ENCODE measurements around the gene NUP54.

NUP54 gene

DNA sequence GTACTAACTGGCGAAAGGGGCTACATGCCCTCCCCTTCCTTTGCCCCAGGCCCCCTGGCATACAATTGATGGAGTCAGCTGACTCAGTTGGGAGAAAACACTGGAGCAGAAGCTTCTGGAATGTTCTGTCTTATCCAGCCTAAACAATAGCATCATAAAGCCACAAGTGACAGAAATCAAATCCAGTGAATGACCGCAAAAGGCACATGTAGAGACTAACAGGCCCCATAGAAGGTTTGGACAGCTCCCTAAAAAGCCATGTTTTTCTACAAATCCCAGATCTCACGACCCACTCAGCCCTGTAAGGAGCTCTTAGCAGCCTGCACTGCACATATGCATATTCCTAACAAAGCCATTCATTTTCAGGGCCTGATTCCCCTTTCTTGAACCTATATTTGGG, 40.4 kb upstream of the NUP54 start:
- TF ChIP-seq EZH2 (optimal IDR thresholded peaks at IDR 0.05; ENCODE audit: low read depth, low read length) (no peak), EZH2phosphoT487 (IDR thresholded peaks at IDR 0.05; ENCODE audit: low read length) (no peak)
- TF ChIP-seq, protein P1, sequence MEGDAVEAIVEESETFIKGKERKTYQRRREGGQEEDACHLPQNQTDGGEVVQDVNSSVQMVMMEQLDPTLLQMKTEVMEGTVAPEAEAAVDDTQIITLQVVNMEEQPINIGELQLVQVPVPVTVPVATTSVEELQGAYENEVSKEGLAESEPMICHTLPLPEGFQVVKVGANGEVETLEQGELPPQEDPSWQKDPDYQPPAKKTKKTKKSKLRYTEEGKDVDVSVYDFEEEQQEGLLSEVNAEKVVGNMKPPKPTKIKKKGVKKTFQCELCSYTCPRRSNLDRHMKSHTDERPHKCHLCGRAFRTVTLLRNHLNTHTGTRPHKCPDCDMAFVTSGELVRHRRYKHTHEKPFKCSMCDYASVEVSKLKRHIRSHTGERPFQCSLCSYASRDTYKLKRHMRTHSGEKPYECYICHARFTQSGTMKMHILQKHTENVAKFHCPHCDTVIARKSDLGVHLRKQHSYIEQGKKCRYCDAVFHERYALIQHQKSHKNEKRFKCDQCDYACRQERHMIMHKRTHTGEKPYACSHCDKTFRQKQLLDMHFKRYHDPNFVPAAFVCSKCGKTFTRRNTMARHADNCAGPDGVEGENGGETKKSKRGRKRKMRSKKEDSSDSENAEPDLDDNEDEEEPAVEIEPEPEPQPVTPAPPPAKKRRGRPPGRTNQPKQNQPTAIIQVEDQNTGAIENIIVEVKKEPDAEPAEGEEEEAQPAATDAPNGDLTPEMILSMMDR (IDR thresholded peaks at IDR 0.05; ENCODE audit: low read length): no peak
- no peak for DNase-seq
- H3K9me3 ChIP-seq (replicated peaks; ENCODE audit: insufficient read depth, low read length): no peaks in the 10 kb centered on the region
- 0 out of 2 replicates have a peak, but pooled peaks cover 7% of the 10 kb centered on the region for H3K36me3 ChIP-seq (replicated peaks; ENCODE audit: insufficient read depth, low read length)
- H2AFZ ChIP-seq (ENCODE audit: low read length): no peak overlapping the region
- no peaks in the 10 kb centered on the region for H3K27me3 ChIP-seq (replicated peaks; ENCODE audit: insufficient read depth, low read length)
- no peaks in the 10 kb centered on the region for H3K4me1 ChIP-seq (ENCODE audit: low read length)
- no peaks in the 10 kb centered on the region for H3K9me2 ChIP-seq (replicated peaks; ENCODE audit: insufficient read depth, low read length)
- H3K4me2 ChIP-seq (ENCODE audit: low read depth, low read length): no peak overlapping the region
- H3K9ac ChIP-seq (ENCODE audit: low read length): no peak overlapping the region
- H3F3A ChIP-seq (ENCODE audit: insufficient read depth, low read length): no peaks in the 10 kb centered on the region
- H3K27ac ChIP-seq (ENCODE audit: low read length): no peak overlapping the region
- no peak overlapping the region for H3K4me3 ChIP-seq (ENCODE audit: low read length)
- H3K79me2 ChIP-seq (ENCODE audit: low read length): peaks cover 95% of the 10 kb centered on the region
- peaks cover 6% of the 10 kb centered on the region; the same call in 1 of the 2 replicates for H4K20me1 ChIP-seq (ENCODE audit: insufficient read depth, low read length)

DNA sequence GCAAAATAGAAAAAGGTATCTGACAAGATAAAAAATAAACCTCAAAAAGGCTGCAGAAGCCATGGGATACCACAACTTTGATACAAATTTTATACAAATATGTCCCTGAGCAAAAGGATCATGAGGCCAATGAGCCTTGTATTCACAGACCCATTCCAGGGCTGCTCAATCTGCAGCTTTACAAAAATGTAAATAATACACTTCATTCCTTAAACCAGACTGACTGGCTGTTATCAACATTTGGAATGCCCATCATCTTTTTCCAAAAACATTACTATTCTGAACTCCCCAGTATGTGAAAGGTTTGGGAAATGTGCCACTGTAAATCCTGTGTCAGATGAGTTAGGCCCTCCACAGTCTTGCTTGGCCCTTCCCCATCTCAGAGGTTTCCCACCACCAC, 40.0 kb upstream of the NUP54 start:
- no peaks in the 10 kb centered on the region for H3K4me1 ChIP-seq (ENCODE audit: low read length)
- no peaks in the 10 kb centered on the region for H3K27me3 ChIP-seq (replicated peaks; ENCODE audit: insufficient read depth, low read length)
- no peak overlapping the region for H2AFZ ChIP-seq (ENCODE audit: low read length)
- DNase-seq: no peak
- H3K4me2 ChIP-seq (ENCODE audit: low read depth, low read length): no peak overlapping the region
- H3K9me3 ChIP-seq (replicated peaks; ENCODE audit: insufficient read depth, low read length): no peaks in the 10 kb centered on the region
- no peak overlapping the region for H3K27ac ChIP-seq (ENCODE audit: low read length)
- H3K9me2 ChIP-seq (replicated peaks; ENCODE audit: insufficient read depth, low read length): no peaks in the 10 kb centered on the region
- H3K36me3 ChIP-seq (replicated peaks; ENCODE audit: insufficient read depth, low read length): 0 out of 2 replicates have a peak, but pooled peaks cover 7% of the 10 kb centered on the region
- peaks cover 6% of the 10 kb centered on the region; the same call in 1 of the 2 replicates for H4K20me1 ChIP-seq (ENCODE audit: insufficient read depth, low read length)
- TF ChIP-seq EZH2phosphoT487 (IDR thresholded peaks at IDR 0.05; ENCODE audit: low read length) (no peak), EZH2 (optimal IDR thresholded peaks at IDR 0.05; ENCODE audit: low read depth, low read length) (no peak)
- H3K4me3 ChIP-seq (ENCODE audit: low read length): no peak overlapping the region
- no peaks in the 10 kb centered on the region for H3F3A ChIP-seq (ENCODE audit: insufficient read depth, low read length)
- H3K9ac ChIP-seq (ENCODE audit: low read length): no peak overlapping the region
- H3K79me2 ChIP-seq (ENCODE audit: low read length): peaks cover 95% of the 10 kb centered on the region

DNA sequence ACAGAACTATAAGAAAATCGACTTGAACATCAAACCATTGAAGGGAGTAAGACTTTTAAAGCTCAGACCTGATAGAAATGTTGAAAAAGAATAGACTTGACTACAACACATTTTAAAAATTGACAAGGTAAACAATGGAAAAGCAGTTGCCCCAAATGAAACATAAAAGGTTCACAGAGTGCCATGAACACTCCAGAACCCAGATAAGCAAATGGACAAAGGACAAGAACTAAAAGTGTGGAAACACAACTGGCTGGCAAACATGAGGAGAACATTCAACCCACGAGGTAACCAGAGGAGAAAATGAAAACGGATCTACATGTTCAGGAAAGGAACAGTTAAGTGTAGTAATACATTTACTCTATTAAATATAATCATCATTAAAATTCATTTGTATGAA, 39.0 kb upstream of the NUP54 start:
- Histone ChIP-seq H4K20me1 (ENCODE audit: insufficient read depth, low read length) (peaks cover 6% of the 10 kb centered on the region; the same call in 1 of the 2 replicates), H3K9ac (ENCODE audit: low read length) (no peak overlapping the region), H3K4me1 (ENCODE audit: low read length) (no peaks in the 10 kb centered on the region), H3K36me3 (replicated peaks; ENCODE audit: insufficient read depth, low read length) (0 out of 2 replicates have a peak, but pooled peaks cover 4% of the 10 kb centered on the region), H3K79me2 (ENCODE audit: low read length) (peaks cover 94% of the 10 kb centered on the region), H3K4me3 (ENCODE audit: low read length) (no peak overlapping the region), H3K4me2 (ENCODE audit: low read depth, low read length) (no peak overlapping the region), H3K9me2 (replicated peaks; ENCODE audit: insufficient read depth, low read length) (no peaks in the 10 kb centered on the region), H3K27ac (ENCODE audit: low read length) (no peak overlapping the region), H3F3A (ENCODE audit: insufficient read depth, low read length) (no peaks in the 10 kb centered on the region), H3K27me3 (replicated peaks; ENCODE audit: insufficient read depth, low read length) (no peaks in the 10 kb centered on the region), H2AFZ (ENCODE audit: low read length) (no peak overlapping the region), H3K9me3 (replicated peaks; ENCODE audit: insufficient read depth, low read length) (no peaks in the 10 kb centered on the region)
- TF ChIP-seq EZH2 (optimal IDR thresholded peaks at IDR 0.05; ENCODE audit: low read depth, low read length): no peak
- TF ChIP-seq, protein P1 (IDR thresholded peaks at IDR 0.05; ENCODE audit: low read length): no peak
- no peak for TF ChIP-seq EZH2phosphoT487 (IDR thresholded peaks at IDR 0.05; ENCODE audit: low read length)
- DNase-seq: no peak

DNA sequence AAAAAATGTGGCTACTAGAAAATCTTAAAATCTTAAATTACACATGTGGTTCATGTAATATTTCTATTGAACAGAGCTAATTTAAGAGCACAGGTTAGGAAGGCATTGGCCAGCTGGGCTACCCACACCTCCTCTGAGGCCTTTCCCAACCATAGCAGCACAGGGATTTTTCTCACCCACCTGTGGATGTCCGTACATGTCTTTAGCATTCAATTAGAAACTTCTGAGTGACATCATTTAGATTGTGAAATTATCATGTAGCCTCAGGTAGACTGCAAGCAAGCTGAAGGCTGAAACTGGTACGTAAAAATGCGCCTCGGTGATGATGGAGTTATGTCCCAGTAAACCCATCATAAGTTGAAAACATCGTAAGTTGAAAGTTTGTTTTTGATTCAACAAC, 34.3 kb upstream of the NUP54 start:
- Histone ChIP-seq H3K79me2 (ENCODE audit: low read length) (peaks cover 83% of the 10 kb centered on the region), H3K9ac (ENCODE audit: low read length) (no peak overlapping the region), H3K27ac (ENCODE audit: low read length) (no peak overlapping the region), H3K4me2 (ENCODE audit: low read depth, low read length) (no peak overlapping the region), H3K27me3 (replicated peaks; ENCODE audit: insufficient read depth, low read length) (no peaks in the 10 kb centered on the region), H3K9me2 (replicated peaks; ENCODE audit: insufficient read depth, low read length) (no peaks in the 10 kb centered on the region), H4K20me1 (ENCODE audit: insufficient read depth, low read length) (peaks cover 6% of the 10 kb centered on the region; the same call in 1 of the 2 replicates), H3K36me3 (replicated peaks; ENCODE audit: insufficient read depth, low read length) (no peaks in the 10 kb centered on the region), H2AFZ (ENCODE audit: low read length) (no peak overlapping the region), H3K4me1 (ENCODE audit: low read length) (no peaks in the 10 kb centered on the region), H3K4me3 (ENCODE audit: low read length) (no peak overlapping the region), H3F3A (ENCODE audit: insufficient read depth, low read length) (no peaks in the 10 kb centered on the region), H3K9me3 (replicated peaks; ENCODE audit: insufficient read depth, low read length) (no peaks in the 10 kb centered on the region)
- no peak for DNase-seq
- no peak for TF ChIP-seq EZH2 (optimal IDR thresholded peaks at IDR 0.05; ENCODE audit: low read depth, low read length)
- TF ChIP-seq, protein P1 (IDR thresholded peaks at IDR 0.05; ENCODE audit: low read length): no peak
- no peak for TF ChIP-seq EZH2phosphoT487 (IDR thresholded peaks at IDR 0.05; ENCODE audit: low read length)
